DMS153 treated with DMSO at 0.1 percent for 48 hours (cell line): ENCODE measurements around the gene DLX5.

Experiments
- DNase-seq: peaks from one replicate; lab custom pipeline; 2025; ENCODE audit not compliant: unreplicated experiment; lab: John Stamatoyannopoulos, UW

Gene DLX5

GRCh38 chr7:96992192-96993005 is 32.2 kb downstream of the DLX5 start:
- no peak for DNase-seq

- DNase-seq, result no peak
Observed at GRCh38 chr7:96991546-96992191, 33.0 kb downstream of the DLX5 start.

- DNase-seq, result no peak
Observed at GRCh38 chr7:96989859-96990317, 34.7 kb downstream of the DLX5 start.

- DNase-seq, result no peak
Observed at GRCh38 chr7:96989241-96989858, 35.3 kb downstream of the DLX5 start.

- DNase-seq, result no peak
Observed at GRCh38 chr7:96987719-96988118, 36.9 kb downstream of the DLX5 start.

- DNase-seq, result no peak
Observed at GRCh38 chr7:96986901-96987300, 37.7 kb downstream of the DLX5 start.

GRCh38 chr7:96985992-96986391 is 38.6 kb downstream of the DLX5 start:
- no peak for DNase-seq

- DNase-seq, result no peak
Observed at GRCh38 chr7:96982586-96982985, 42.0 kb downstream of the DLX5 start.

GRCh38 chr7:96979551-96980276 is 44.9 kb downstream of the DLX5 start:
- no peak for DNase-seq

- no peak for DNase-seq
Observed at GRCh38 chr7:96977445-96977844, 47.2 kb downstream of the DLX5 start.

- DNase-seq, result no peak
Observed at GRCh38 chr7:96976106-96976505, 48.5 kb downstream of the DLX5 start.

- no peak for DNase-seq
Observed at GRCh38 chr7:96973986-96974385, 50.6 kb downstream of the DLX5 start.

- no peak for DNase-seq
Observed at GRCh38 chr7:96970739-96971138, 53.9 kb downstream of the DLX5 start.
